Stimulated activated CD4-positive, alpha-beta T cell treated with anti-CD3 and anti-CD28 coated beads, TNF-alpha, amount 100 ng/mL, for 48 hours (primary cell): ENCODE results near the gene ZBTB39.
"Not testable (repeated sequence)": the region's sequence is repeated elsewhere in the genome, so short reads cannot be mapped to it uniquely, and the experiment has no call there.

ENCODE experiments used
- DNase-seq, 3 donors: peaks; one replicate each; pipeline ENCODE4 v3.0.0-alpha.2; 2020; ENCODE audit warnings: low read depth in 3 of 3

ZBTB39 gene

DNA sequence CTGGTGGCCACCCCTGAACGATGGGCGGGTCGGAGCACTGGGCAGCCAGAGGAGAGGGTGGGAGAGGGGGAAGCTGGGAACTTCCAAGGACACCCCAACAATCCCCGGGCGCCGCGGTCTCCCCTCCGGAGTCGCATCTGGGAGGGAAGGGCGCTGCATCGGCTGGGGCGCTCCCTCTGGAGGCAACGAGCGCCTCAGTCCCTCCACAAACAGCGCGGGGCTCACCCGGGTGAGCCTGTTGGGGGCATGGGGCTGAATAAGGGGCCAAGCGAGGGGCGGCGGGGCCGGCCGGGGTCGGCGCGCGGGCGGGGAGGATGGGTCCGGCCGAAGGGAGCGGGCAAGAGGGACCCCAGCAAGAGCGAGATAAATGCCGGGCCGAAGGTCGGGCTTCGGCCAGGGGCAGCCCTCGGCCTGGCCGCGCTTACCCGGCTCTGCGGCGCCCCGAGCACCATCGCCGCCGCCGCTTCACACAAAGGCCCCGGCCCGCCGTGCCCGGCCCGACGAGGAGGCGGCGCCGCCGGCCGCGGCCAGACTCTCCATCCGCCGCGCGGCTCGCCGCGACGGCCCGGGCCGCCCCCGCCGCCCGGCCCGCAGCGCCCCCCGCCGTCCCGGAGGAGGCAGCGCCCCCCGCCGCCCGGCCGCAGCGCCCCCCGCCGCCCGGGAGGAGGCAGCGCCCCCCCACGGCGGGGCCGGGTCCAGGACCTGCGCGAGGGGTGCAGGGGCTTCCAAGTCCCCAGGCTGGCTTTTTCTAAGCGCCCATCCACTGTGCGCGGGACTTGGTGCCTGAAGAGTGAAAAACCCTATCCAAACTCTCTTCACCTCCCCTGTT is at the start of gene ZBTB39:
TSS of gene ZBTB39 (minus strand) at position 567 of the 829 bp plus-strand sequence. CDS start 1,629 bp downstream, outside the sequence.
- peak in 2 of 3 donors; percentile 26 to 68 for DNase-seq

GRCh38 chr12:57055824-57056223 is 49.5 kb upstream of the ZBTB39 start:
- no peak for DNase-seq

DNA sequence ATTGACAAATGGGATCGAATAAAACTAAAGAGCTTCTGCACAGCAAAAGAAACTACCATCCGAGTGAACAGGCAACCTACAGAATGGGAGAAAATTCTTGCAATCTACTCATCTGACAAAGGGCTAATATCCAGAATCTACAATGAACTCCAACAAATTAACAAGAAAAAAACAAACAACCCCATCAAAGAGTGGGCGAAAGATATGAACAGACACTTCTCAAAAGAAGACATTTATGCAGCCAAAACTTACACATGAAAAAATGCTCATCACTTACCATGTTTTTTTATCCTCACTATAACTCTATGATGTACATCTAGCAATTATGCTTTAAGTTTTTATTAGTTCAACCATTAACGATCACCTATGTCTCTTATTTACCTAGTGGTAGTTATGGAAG is 47.6 kb upstream of the ZBTB39 start:
- not testable (repeated sequence) for DNase-seq

GRCh38 chr12:57053146-57053545 is 46.8 kb upstream of the ZBTB39 start:
- not testable (repeated sequence) for DNase-seq

- DNase-seq = no peak
Observed at GRCh38 chr12:57051011-57051410, 44.7 kb upstream of the ZBTB39 start.

GRCh38 chr12:57049890-57050289 is 43.5 kb upstream of the ZBTB39 start, which contains the start of gene MYO1A:
TSS of gene MYO1A (minus strand) at chr12:57050129. CDS start at chr12:57048323, 1,806 bp downstream.
- DNase-seq = no peak

DNA sequence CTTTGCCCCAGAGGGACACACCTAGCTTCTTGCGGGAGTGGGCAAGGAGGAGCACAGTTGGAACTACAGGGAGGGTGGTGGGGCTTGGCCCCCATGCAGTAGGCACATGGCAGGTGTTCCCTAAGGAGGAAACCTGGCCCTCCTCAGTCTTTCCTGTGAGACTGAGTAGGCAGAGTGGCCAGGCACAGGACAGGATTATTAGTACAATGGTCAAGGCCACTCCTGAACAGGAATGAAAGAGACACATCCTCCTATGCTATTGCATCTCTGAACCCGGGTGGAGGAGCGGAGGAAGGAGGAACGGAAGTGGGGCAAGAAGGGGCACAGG is 42.7 kb upstream of the ZBTB39 start:
- DNase-seq = no peak

DNA sequence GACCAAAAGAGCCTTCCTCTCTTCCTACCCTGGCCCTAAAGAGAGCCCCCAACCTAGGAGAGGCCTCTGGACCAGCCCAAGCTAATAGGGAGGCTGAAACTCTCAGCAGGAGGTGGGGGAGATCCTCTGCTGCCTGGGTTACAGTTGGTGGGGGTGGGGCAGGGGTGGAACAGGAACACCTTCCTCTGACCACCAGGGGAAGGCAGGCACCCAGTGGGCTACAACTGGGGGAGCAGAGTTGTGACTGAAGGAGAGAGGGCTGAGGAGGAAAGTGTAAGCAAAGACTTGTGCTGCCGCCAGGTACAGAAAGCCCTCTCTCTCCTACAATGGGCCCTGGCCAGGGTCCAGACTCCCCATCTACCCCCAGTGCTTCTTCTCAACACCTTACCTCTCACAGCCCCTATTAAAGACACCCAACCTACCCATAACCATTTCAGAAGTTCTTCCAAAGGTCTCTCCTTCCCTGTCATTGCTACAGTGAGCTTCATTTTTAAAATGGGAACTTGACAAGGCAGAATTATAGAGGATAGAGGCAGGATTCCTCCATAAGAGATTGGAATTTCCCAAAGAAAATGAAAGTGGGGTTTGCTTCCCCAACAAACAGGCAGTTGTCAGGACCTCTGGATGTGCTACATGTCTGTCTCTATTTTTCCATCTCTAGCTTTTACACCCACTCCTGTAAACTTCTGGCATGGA is 42.2 kb upstream of the ZBTB39 start:
- DNase-seq = no peak

DNA sequence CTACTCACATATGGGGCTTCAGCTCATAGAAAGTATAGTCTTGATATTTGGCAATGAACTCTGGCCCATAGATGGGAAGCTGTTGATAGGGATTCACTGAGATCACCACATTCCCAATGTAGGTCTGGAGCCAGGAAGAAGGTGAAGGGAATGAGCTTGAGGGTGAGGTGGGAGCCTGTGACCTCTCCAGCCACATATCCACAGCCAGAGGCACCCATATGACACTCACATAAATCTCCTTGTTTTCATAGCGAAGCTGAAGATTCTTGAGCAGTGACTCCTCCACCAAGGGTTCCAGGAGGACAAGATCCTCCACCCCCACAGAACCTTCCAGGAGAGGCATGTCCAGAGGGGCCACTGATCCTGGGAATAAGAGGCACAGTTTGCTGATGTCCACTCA is 41.6 kb upstream of the ZBTB39 start:
- DNase-seq = no peak

- peak; percentile 40 to 58 (median 43) for DNase-seq
Observed at GRCh38 chr12:57046947-57047890, 40.9 kb upstream of the ZBTB39 start.

DNA sequence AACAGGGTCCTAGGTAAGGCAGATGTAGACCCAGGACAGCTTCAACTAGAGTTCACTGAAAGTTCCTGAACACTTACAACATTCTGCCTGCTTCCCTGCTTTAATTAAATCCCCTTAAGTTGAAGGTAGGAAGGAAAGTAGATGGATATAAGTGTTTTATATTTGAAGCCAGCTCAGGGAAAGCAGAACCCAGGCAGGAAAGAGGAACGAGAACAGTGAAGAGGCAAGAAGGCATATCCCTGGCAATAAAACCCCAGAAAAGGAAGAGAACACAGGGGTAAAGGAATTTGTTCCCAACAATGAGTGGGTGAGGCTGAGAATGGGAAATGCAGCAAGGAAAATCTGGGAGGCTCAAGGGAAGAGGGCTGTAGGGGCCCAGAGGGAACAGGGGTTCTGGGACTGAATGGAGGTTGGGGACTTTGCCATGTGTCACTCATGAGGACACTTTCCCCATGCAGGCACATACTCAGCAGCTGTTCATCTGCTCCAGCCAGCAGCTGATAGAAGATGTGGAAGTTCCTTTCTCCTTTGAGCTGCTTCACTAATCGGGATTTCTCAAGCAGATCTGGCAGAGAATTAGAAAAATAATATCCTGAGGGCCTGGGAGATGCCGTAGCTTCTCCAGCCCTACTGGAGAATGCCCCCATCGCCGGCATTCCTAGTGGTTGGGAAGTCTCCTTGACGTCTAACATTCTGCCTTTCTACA is 39.9 kb upstream of the ZBTB39 start:
- no peak for DNase-seq

- DNase-seq = no peak
Observed at GRCh38 chr12:57044889-57045288, 38.5 kb upstream of the ZBTB39 start.

- no peak for DNase-seq
Observed at GRCh38 chr12:57044468-57044867, 38.1 kb upstream of the ZBTB39 start.

- DNase-seq = no peak
Observed at GRCh38 chr12:57042695-57043094, 36.3 kb upstream of the ZBTB39 start.

GRCh38 chr12:57040750-57041149 is 34.4 kb upstream of the ZBTB39 start:
- no peak for DNase-seq

DNA sequence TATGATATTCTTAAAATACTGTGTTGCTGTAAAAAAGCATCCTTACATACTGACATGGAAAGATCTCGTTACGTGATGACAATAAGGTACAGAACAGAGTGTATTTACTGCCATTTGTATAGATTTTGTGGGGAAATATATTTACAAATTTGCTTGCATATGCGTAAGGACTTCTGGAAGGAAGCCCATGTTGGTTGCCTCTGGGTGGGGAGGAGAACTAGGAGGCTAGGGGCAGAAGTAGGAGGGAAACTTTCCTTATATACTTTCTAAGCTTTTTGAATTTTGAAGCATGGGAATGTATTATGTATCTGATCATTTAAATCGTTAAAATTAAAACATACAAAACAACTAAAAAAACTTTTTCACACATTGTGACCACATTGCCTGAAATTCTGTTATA is 33.9 kb upstream of the ZBTB39 start:
- DNase-seq = no peak

- no peak for DNase-seq
Observed at GRCh38 chr12:57039016-57039798, 32.9 kb upstream of the ZBTB39 start.

- DNase-seq = no peak
Observed at GRCh38 chr12:57037264-57037663, 30.9 kb upstream of the ZBTB39 start.

DNA sequence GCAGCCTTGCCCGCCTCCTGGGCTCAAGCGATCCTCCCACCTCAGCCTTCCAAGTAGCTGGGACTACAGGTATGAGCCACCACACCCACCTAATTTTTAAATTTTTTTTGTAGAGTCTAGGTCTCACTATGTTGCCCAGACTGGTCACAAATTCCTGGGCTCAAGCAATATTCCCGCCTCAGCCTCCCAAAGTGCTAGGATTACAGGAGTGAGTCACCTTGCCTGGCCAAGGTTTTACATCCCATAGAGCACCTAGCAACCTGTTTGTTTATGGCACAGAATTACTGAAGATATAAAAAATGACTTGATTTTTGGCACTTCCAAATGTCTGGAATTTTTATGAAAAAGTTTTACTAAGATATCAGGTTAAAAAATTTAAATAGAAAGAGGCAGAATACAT is 27.1 kb upstream of the ZBTB39 start:
- DNase-seq = no peak

DNA sequence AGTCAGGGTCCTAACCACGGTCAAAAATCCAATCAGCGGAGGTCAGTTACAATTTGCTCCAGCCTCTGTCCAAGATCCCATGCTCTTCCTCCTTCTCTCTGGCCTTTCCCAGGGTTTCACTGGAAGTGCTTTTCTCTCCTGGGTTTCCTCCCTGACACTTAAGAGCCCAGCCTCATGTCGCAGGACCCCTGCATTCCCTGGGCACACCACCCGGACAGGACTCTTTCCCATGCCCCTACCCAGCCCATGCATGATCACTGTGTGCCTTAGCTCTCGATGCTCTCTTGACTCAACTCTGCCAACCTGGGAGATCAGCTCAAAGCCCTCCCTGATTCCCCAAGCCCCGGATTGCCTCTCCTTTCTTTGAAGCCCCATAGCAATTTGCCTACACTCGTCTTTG is 25.4 kb upstream of the ZBTB39 start:
- DNase-seq = no peak
